Neutrophil (primary cell): Measurements from ENCODE around the gene UBAP1.
A peak's percentile ranks its signal among the peaks of the same experiment; 100 is the strongest.
"Not testable (repeated sequence)": the region's sequence is repeated elsewhere in the genome, so short reads cannot be mapped to it uniquely, and the experiment has no call there.

Experiments
- H3K27ac ChIP-seq: fragments of 200-600 bp; sonication (generic); 2 replicates; pipeline ENCODE4 v1.5.1; 2016; ENCODE audit warnings: mild to moderate bottlenecking, moderate library complexity
- H3K27me3 ChIP-seq: fragments of 200-600 bp; sonication (generic); 2 replicates; pipeline ENCODE4 v1.6.0; 2016; ENCODE audit warnings: mild to moderate bottlenecking
- H3K36me3 ChIP-seq: fragments of 200-600 bp; sonication (generic); 2 replicates; pipeline ENCODE4 v1.5.1; 2017
- H3K4me1 ChIP-seq, 2 experiments: fragments of 200-600 bp in 1 of 2; sonication (generic) in 1 of 2; 1 replicate in 1 of 2; 2 replicates in 1 of 2; pipeline versions ENCODE4 v1.5.1 to v1.6.1; 2013 to 2016; ENCODE audit warnings: low read depth in 1 of 2, low read length in 1 of 2, mild to moderate bottlenecking in 1 of 2, moderate library complexity in 1 of 2; ENCODE audit not compliant: control insufficient read depth in 1 of 2, insufficient read depth in 1 of 2
- H3K4me3 ChIP-seq, 2 experiments: fragments of 200-600 bp in 1 of 2; sonication (generic) in 1 of 2; 1 replicate in 1 of 2; 2 replicates in 1 of 2; pipeline ENCODE4 v1.5.1; 2013 to 2016; ENCODE audit warnings: low read depth in 1 of 2, low read length in 1 of 2, mild to moderate bottlenecking in 1 of 2, moderate library complexity in 1 of 2
- H3K9me3 ChIP-seq: fragments of 200-600 bp; sonication (generic); 2 replicates; pipeline ENCODE4 v1.5.1; 2016
- CTCF ChIP-seq: fragments of 200-600 bp; sonication (generic); IDR thresholded peaks from 2 replicates; pipeline ENCODE4 v1.5.1; 2016; ENCODE audit warnings: antibody characterized with exemption

Gene UBAP1

GRCh38 chr9:34206561-34206960, 27.7 kb downstream of the UBAP1 start:
- TF ChIP-seq CTCF, result no peak
- no peaks in the 10 kb centered on the region for H3K27me3 ChIP-seq

GRCh38 chr9:34211395-34211794, 32.6 kb downstream of the UBAP1 start:
- Histone ChIP-seq H3K9me3 (no peaks in the 10 kb centered on the region), H3K36me3 (no peaks in the 10 kb centered on the region), H3K27me3 (no peaks in the 10 kb centered on the region), H3K27ac (no peak overlapping the region), H3K4me3 (no peak overlapping the region), H3K4me1 (no peaks in the 10 kb centered on the region)
- no peak for TF ChIP-seq CTCF

More at GRCh38 chr9:34206561-34206960, 27.7 kb downstream of the UBAP1 start:
- no peak overlapping the region for H3K4me3 ChIP-seq
- H3K4me1 ChIP-seq, result no peaks in the 10 kb centered on the region
- no peaks in the 10 kb centered on the region for H3K9me3 ChIP-seq
- H3K36me3 ChIP-seq, result peaks cover 16% of the 10 kb centered on the region
- no peak overlapping the region for H3K27ac ChIP-seq

GRCh38 chr9:34214354-34215000, 35.6 kb downstream of the UBAP1 start:
- H3K4me1 ChIP-seq, H3K9me3 ChIP-seq, H3K27me3 ChIP-seq, H3K4me3 ChIP-seq, H3K36me3 ChIP-seq, H3K27ac ChIP-seq: not testable (repeated sequence)

- no peaks in the 10 kb centered on the region for H3K9me3 ChIP-seq
- TF ChIP-seq CTCF, result no peak
- H3K36me3 ChIP-seq, result peaks cover 12% of the 10 kb centered on the region
- H3K4me1 ChIP-seq, result peaks cover 0 to 3% of the 10 kb centered on the region in 2 experiments
- no peak overlapping the region for H3K27ac ChIP-seq
- H3K4me3 ChIP-seq, result no peak overlapping the region
- H3K27me3 ChIP-seq, result no peaks in the 10 kb centered on the region
Observed at GRCh38 chr9:34216325-34216724, 37.5 kb downstream of the UBAP1 start.

- H3K9me3 ChIP-seq, H3K27me3 ChIP-seq, H3K4me1 ChIP-seq, H3K27ac ChIP-seq, H3K4me3 ChIP-seq: not testable (repeated sequence)
- H3K36me3 ChIP-seq, result peaks cover 18% of the 10 kb centered on the region
Observed at GRCh38 chr9:34217015-34217414, 38.2 kb downstream of the UBAP1 start.

- TF ChIP-seq CTCF, result no peak
- Histone ChIP-seq H3K27ac (peak overlapping the region; percentile 40), H3K36me3 (peaks cover 24% of the 10 kb centered on the region), H3K4me3 (no peak overlapping the region), H3K9me3 (no peaks in the 10 kb centered on the region), H3K27me3 (no peaks in the 10 kb centered on the region), H3K4me1 (peaks cover 0 to 3% of the 10 kb centered on the region in 2 experiments)
Observed at GRCh38 chr9:34218446-34218845, 39.6 kb downstream of the UBAP1 start.
